Mammary epithelial cell (primary cell): ENCODE measurements around the gene ZAP70.

Source experiments
- EZH2 ChIP-seq: IDR thresholded peaks from 2 replicates; pipeline ENCODE4 v1.6.1; 2012; ENCODE audit warnings: low read length, inconsistent platforms, borderline replicate concordance
- TF ChIP-seq, protein P1 (sequence below), 2 donors: IDR thresholded peaks in 1 of 2; conservative IDR thresholded peaks in 1 of 2; 2 replicates each; pipeline ENCODE4 v1.5.1; 2011 to 2012; ENCODE audit warnings: inconsistent platforms in 2 of 2, low read length in 2 of 2, mild to moderate bottlenecking in 2 of 2, control low read depth in 1 of 2, low read depth in 1 of 2; ENCODE audit not compliant: insufficient read depth in 1 of 2; ENCODE audit errors: extremely low read depth in 1 of 2

DNA sequence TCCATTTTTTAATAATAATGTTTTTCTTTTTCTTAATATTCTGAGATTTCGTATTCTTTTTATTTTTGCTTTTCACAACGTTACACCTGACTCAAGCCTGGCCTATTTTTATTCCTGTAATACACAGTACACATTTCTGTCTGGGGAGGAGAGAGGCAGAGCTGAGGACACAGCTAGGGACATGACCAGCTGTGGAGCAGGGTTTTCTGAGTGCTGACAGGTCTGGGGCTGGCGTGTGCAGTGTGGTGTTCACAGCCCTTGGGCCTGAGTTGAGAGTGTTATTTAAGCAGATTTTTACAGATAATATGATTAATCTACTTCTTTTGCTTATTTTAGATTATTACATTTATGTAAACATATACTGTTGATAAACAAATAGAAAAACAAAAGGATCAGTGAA is 55.9 kb downstream of the ZAP70 start:
- TF ChIP-seq, protein P1, sequence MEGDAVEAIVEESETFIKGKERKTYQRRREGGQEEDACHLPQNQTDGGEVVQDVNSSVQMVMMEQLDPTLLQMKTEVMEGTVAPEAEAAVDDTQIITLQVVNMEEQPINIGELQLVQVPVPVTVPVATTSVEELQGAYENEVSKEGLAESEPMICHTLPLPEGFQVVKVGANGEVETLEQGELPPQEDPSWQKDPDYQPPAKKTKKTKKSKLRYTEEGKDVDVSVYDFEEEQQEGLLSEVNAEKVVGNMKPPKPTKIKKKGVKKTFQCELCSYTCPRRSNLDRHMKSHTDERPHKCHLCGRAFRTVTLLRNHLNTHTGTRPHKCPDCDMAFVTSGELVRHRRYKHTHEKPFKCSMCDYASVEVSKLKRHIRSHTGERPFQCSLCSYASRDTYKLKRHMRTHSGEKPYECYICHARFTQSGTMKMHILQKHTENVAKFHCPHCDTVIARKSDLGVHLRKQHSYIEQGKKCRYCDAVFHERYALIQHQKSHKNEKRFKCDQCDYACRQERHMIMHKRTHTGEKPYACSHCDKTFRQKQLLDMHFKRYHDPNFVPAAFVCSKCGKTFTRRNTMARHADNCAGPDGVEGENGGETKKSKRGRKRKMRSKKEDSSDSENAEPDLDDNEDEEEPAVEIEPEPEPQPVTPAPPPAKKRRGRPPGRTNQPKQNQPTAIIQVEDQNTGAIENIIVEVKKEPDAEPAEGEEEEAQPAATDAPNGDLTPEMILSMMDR (conservative IDR thresholded peaks at IDR 0.05 in 1 of 2, IDR thresholded peaks at IDR 0.05 in 1 of 2; ENCODE audit: extremely low read depth in 1 of 2, insufficient read depth in 1 of 2, low read depth in 1 of 2, low read length in 2 of 2) = no peak
- no peak for TF ChIP-seq EZH2
